ENCODE data around the gene ZNF177.

DNA sequence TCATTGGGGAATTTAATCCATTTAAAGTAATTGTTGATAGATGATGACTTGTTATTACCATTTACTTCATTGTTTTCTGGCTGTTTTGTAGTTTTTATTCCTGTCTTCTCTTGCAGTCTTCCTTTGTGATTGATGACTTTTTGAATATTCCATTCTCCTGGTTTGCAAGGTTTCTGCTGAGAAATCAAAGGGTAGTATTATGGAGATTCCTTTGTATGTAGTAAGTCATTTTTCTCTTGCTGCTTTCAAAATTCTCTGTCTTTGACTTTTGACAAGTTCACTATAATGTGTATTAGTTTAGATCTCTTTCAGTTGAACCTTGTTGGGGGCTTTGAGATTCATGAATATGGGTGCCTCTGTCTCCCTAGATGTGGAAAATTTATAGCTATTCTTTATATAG, 32.8 kb upstream of the ZNF177 start:
- TF ChIP-seq, protein P1, sequence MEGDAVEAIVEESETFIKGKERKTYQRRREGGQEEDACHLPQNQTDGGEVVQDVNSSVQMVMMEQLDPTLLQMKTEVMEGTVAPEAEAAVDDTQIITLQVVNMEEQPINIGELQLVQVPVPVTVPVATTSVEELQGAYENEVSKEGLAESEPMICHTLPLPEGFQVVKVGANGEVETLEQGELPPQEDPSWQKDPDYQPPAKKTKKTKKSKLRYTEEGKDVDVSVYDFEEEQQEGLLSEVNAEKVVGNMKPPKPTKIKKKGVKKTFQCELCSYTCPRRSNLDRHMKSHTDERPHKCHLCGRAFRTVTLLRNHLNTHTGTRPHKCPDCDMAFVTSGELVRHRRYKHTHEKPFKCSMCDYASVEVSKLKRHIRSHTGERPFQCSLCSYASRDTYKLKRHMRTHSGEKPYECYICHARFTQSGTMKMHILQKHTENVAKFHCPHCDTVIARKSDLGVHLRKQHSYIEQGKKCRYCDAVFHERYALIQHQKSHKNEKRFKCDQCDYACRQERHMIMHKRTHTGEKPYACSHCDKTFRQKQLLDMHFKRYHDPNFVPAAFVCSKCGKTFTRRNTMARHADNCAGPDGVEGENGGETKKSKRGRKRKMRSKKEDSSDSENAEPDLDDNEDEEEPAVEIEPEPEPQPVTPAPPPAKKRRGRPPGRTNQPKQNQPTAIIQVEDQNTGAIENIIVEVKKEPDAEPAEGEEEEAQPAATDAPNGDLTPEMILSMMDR (IDR thresholded peaks at IDR 0.05): no peak
- TF ChIP-seq EZH2 (IDR thresholded peaks at IDR 0.05; ENCODE audit: borderline replicate concordance, insufficient read depth, low read depth, low read length, poor library complexity, severe bottlenecking): no peak
